Endothelial cell (in vitro differentiated cells): ENCODE data around the gene PPP4R2. TPM values are rescaled to one million over a fixed set of nuclear protein-coding genes. Genes with fewer than 3 reads are reported as not detected.

Experiments
- DNase-seq: peaks from one replicate; pipeline ENCODE4 v3.0.0; 2021; ENCODE audit warnings: low spot score
- H3K27ac Mint-ChIP-seq: one replicate; pipeline ENCODE4 v1.8.0; 2021; ENCODE audit warnings: mixed read lengths, inconsistent platforms; ENCODE audit not compliant: unreplicated experiment
- H3K27me3 Mint-ChIP-seq: one replicate; pipeline ENCODE4 v1.8.0; 2021; ENCODE audit warnings: mild to moderate bottlenecking, moderate library complexity, mixed read lengths, inconsistent platforms; ENCODE audit not compliant: unreplicated experiment
- H3K36me3 Mint-ChIP-seq: one replicate; pipeline ENCODE4 v1.8.0; 2021; ENCODE audit warnings: mild to moderate bottlenecking, low read depth, mixed read lengths, inconsistent platforms; ENCODE audit not compliant: unreplicated experiment
- H3K4me1 Mint-ChIP-seq: one replicate; pipeline ENCODE4 v1.8.0; 2021; ENCODE audit warnings: mild to moderate bottlenecking, mixed read lengths, inconsistent platforms; ENCODE audit not compliant: unreplicated experiment
- H3K4me3 Mint-ChIP-seq: one replicate; pipeline ENCODE4 v1.8.0; 2021; ENCODE audit warnings: mild to moderate bottlenecking, mixed read lengths, inconsistent platforms; ENCODE audit not compliant: unreplicated experiment
- H3K9me3 Mint-ChIP-seq: one replicate; pipeline ENCODE4 v1.8.0; 2021; ENCODE audit warnings: mixed read lengths, inconsistent platforms; ENCODE audit not compliant: unreplicated experiment
- total RNA-seq: library from RNA; stranded (reverse); fragmentation: NEBNext Ultra II Directional; extraction: Animal tissue kit (Norgen Biotek cat#: 25700); gene quantifications from one replicate; pipeline ENCODE4 v1.2.1, GENCODE V29; 2021; ENCODE audit not compliant: unreplicated experiment
- TF ChIP-seq, protein P1 (sequence below): fragments of 200-600 bp; sonication (generic); IDR thresholded peaks from one replicate; pipeline ENCODE4 v1.5.0; 2021; ENCODE audit warnings: antibody characterized with exemption; ENCODE audit not compliant: unreplicated experiment

Gene PPP4R2
- total RNA-seq, 1 donor from 2014 or later = 100.0 TPM

DNA sequence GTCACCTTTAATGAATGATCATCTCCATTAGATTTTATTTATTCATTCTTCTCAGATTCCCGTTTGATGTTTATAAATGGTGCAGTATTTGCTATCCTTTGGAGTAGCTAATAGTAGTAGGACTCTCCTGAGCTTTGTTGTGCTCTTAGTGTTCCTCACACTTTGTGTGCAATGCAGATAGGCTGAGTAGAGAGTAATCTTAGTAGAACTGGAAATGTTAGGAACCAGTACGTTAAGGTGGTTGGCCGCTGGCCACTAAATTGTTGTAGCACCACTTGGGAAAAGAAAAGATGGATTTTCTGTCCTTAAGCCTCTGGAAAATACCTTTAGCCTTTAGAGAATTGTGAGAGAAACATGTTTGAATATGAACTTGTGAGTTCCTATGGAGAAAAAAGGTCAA lies 44.9 kb downstream of the PPP4R2 start:
- Mint-ChIP-seq H3K27me3 (no peaks in the 10 kb centered on the region), H3K9me3 (no peaks in the 10 kb centered on the region), H3K4me3 (no peak overlapping the region), H3K4me1 (peaks cover 23% of the 10 kb centered on the region), H3K27ac (no peak overlapping the region), H3K36me3 (no peaks in the 10 kb centered on the region)
- TF ChIP-seq, protein P1, sequence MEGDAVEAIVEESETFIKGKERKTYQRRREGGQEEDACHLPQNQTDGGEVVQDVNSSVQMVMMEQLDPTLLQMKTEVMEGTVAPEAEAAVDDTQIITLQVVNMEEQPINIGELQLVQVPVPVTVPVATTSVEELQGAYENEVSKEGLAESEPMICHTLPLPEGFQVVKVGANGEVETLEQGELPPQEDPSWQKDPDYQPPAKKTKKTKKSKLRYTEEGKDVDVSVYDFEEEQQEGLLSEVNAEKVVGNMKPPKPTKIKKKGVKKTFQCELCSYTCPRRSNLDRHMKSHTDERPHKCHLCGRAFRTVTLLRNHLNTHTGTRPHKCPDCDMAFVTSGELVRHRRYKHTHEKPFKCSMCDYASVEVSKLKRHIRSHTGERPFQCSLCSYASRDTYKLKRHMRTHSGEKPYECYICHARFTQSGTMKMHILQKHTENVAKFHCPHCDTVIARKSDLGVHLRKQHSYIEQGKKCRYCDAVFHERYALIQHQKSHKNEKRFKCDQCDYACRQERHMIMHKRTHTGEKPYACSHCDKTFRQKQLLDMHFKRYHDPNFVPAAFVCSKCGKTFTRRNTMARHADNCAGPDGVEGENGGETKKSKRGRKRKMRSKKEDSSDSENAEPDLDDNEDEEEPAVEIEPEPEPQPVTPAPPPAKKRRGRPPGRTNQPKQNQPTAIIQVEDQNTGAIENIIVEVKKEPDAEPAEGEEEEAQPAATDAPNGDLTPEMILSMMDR = no peak
- DNase-seq = no peak

DNA sequence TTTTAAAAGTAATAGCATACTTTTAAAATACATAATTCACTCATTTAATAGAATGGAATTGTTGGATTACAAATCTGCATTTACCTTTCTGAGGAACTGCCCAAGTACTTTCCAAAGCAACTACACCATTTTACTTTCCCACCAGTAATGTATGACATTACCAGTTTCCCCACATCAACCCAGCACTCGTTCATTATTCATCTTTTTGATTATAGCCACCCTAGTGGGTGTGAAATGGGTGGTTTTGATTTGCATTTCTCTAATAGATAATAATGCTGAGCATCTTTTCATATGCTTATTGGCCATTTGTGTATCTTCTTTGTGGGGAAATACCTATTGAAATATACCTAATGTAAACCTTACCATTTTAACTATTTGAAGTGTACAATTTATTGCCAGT lies 46.8 kb downstream of the PPP4R2 start:
- Mint-ChIP-seq H3K27me3 (no peaks in the 10 kb centered on the region), H3K36me3 (no peaks in the 10 kb centered on the region), H3K4me3 (no peak overlapping the region), H3K4me1 (peaks cover 13% of the 10 kb centered on the region), H3K9me3 (no peaks in the 10 kb centered on the region), H3K27ac (no peak overlapping the region)
- no peak for DNase-seq
- TF ChIP-seq, protein P1 = no peak

DNA sequence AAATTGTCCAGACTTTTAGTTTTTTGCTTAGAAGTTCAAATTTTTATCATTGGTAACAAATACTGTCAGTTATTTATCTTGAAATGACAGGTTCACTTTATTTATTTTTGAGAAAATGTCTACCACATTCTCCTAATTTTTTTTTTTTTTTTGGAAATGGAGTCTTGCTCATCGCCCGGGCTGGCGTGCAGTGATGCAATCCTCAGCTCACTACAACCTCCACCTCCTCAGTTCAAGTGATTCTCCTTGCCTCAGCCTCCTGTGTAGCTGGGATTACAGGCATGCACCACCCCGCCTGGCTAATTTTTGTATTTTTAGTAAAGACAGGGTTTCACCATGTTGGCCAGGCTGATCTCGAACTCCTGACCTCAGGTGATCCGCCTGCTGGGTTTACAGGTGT lies 48.8 kb downstream of the PPP4R2 start:
- Mint-ChIP-seq H3K36me3 (peaks cover 3% of the 10 kb centered on the region), H3K4me3 (no peak overlapping the region), H3K9me3 (no peaks in the 10 kb centered on the region), H3K4me1 (peaks cover 13% of the 10 kb centered on the region), H3K27ac (no peak overlapping the region), H3K27me3 (no peaks in the 10 kb centered on the region)
- TF ChIP-seq, protein P1 = no peak
- DNase-seq = no peak

DNA sequence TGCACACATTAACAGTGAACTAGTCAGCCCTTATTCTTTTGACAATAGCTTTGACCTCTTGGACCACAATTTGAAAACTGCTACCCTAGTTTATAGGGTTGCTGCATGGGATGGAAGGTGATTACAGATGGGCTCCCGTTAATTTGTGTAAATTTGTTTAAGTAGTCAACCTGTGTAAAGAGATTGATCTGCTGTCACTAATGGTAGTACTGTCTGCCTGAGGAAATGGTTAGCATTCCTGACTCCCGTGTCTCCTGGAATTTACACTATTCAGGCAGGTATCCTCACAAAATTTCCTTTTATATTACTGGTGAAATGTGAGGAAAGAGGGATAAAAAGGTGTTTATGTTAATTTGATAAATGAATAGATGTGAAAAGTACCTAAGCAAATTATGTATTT lies 49.6 kb downstream of the PPP4R2 start:
- no peak overlapping the region for H3K4me3 Mint-ChIP-seq
- TF ChIP-seq, protein P1 = no peak
- H3K36me3 Mint-ChIP-seq = peaks cover 3% of the 10 kb centered on the region
- H3K9me3 Mint-ChIP-seq = no peaks in the 10 kb centered on the region
- peak overlapping the region; percentile 36 for H3K27ac Mint-ChIP-seq
- peaks cover 11% of the 10 kb centered on the region for H3K4me1 Mint-ChIP-seq
- DNase-seq = no peak
- no peaks in the 10 kb centered on the region for H3K27me3 Mint-ChIP-seq

DNA sequence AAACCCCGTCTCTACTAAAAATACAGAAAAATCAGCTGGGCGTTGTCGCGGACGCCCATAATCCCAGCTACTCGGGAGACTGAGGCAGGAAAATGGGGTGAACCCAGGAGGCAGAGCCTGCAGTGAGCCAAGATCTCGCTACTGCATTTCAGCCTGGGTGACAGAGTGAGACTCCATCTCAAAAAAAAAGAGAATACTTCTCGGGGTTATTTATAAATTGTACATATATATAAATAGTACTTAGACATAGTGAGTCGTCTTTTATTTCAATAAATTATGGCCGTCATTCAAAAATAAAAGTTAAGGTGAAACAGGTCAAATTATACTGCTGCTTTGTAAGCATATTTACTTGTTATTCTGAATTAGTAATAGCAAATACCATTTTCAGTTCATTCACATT lies 52.7 kb downstream of the PPP4R2 start:
- H3K27me3 Mint-ChIP-seq = no peaks in the 10 kb centered on the region
- TF ChIP-seq, protein P1 = no peak
- H3K9me3 Mint-ChIP-seq = no peaks in the 10 kb centered on the region
- H3K4me3 Mint-ChIP-seq = no peak overlapping the region
- peaks cover 3% of the 10 kb centered on the region for H3K36me3 Mint-ChIP-seq
- peaks cover 7% of the 10 kb centered on the region for H3K4me1 Mint-ChIP-seq
- H3K27ac Mint-ChIP-seq = no peak overlapping the region
- no peak for DNase-seq
